AML-193 (cell line): Measurements from ENCODE around the gene FCSK.
"Not testable (repeated sequence)": the region's sequence is repeated elsewhere in the genome, so short reads cannot be mapped to it uniquely, and the experiment has no call there.

Experiments used
- DNase-seq, 2 experiments: peaks; one replicate each; lab custom pipeline; 2025; lab: John Stamatoyannopoulos, UW

FCSK gene

DNA sequence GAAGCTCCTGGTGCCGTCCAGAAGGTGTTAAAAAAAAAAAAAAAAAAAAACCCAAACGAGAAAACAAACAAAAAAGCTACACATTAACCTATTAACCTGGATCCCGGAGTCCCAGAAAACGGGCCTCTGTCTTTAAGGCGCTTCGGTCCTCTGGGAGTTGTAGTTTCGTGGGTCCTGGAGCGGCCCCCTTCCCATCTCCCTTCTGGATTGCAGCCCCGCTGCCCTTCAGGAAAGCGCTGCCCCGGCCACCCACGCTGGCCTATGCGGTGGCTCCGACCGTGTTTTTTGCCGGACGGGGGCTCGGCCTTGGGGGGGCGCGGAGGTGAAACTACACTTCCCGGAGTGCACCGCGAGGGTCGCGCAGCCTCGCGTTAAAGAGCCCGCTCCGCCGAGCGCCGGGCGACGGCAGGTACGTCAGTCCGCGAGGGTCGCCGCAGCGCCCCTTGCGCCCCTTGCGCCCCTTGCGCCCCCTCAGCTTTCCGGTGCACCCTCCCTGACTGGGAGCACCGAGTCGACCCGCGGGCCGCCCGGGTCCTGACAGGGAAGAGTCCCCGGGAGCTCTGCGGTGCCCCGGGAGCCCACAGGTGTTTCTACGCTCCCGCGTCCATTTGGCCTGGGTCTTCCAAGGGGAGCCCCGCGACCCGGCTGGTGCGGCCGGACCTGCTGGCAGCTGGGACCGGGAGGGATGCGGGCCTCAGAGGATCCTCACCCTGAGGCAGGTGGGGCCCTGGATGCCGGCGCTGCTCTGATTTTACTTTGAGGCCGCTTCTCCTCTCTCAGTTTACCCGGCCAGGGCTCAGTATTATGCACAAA is at the start of gene FCSK:
TSS of gene FCSK (plus strand) at position 374 of the 813 bp plus-strand sequence. CDS start 8,596 bp downstream, outside the sequence.
- DNase-seq, result peak; percentile 34 to 42

DNA sequence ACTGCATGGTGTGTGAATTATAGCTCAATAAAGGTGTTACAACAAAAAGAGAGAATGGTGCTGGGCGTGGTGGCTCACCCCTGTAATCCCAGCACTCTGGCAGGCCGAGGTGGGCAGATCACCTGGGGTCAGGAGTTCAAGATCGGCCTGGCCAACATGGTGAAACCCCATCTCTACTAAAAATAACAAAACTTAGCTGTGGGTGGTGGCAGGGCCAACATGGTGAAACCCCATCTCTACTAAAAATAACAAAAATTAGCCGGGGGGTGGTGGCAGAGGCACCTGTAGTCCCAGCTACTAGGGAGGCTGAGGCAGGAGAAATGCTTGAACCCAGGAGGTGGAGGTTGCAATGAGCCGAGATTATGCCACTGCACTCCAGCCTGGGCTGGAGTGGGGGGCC is 48.3 kb upstream of the FCSK start:
- DNase-seq, result not testable (repeated sequence)

DNA sequence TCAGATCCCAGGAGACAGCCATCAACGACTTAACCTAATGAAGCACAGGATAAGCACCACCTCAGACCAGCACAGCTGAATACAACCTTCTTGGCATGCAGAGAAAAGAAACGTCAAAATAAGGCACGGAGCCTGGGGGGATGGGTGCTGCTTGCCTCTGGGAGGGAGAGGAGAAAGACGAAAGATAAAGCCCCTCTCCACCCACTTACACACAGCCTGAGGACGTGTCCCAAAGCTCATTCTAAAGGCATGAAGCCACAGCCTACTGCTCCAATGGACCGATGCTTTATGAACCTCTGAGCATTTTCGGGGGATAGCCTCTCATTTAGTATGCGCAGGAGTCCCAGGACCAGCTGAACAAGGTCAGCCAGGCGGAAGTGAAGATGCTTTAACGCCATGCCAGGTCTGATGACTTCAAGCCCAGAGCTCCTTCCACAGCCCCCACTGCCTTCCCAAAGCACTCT is 46.6 kb upstream of the FCSK start:
- DNase-seq, result no peak

DNA sequence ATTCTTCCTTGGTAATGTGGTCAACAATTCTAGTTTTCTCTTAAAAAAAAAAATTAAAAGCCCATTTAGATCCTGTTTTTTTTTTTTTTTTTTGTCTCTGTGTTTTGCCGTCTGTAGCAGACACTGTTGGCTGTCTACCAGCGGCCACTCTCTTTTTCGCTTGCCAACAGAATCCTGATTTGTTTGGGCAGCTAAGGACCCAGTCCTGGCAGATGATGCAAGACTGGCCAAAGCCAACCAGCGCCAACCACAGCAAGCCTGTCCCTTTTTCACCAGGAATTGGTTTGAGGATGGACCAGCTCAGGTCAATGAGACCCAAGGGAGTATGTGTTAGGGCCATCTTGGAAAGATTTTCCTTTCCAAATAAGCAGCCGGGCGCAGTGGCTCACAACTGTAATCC is 43.7 kb upstream of the FCSK start:
- no peak for DNase-seq

DNA sequence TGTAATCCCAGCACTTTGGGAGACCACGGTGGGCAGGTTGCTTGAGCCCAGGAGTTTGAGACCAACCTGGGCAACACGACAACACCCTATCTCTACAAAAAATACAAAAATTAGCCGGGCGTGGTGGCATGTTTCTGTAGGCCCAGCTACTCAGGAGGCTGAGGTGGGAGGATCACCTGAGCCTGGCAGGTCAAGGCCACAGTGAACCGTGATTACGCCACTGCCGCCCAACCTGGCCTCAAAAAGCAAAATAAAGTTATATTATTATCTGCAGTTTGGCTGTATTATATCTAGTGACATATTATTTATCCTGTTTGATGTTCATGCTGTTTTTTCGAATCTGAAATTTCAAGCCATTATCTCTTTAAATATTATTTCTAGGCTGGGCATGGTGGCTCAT is 42.0 kb upstream of the FCSK start:
- DNase-seq, result no peak

DNA sequence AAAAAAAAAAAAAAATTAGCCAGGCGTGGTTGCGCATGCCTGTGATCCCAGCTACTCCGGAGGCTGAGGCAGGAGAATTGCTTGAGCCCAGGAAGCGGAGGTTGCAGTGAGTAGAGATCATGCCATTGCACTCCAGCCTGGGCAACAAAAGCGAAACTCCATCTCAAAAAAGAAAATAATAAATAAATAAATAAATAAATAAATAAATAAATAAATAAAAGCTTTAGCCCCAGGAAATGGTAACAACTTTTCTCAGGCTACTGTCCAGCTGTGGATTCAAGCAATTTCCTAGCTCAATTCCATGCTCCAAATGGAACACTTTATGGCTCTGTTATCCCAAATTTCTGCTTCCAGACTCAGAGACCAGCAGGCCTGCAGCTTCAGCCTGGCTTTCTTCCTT is 40.8 kb upstream of the FCSK start:
- not testable (repeated sequence) for DNase-seq

DNA sequence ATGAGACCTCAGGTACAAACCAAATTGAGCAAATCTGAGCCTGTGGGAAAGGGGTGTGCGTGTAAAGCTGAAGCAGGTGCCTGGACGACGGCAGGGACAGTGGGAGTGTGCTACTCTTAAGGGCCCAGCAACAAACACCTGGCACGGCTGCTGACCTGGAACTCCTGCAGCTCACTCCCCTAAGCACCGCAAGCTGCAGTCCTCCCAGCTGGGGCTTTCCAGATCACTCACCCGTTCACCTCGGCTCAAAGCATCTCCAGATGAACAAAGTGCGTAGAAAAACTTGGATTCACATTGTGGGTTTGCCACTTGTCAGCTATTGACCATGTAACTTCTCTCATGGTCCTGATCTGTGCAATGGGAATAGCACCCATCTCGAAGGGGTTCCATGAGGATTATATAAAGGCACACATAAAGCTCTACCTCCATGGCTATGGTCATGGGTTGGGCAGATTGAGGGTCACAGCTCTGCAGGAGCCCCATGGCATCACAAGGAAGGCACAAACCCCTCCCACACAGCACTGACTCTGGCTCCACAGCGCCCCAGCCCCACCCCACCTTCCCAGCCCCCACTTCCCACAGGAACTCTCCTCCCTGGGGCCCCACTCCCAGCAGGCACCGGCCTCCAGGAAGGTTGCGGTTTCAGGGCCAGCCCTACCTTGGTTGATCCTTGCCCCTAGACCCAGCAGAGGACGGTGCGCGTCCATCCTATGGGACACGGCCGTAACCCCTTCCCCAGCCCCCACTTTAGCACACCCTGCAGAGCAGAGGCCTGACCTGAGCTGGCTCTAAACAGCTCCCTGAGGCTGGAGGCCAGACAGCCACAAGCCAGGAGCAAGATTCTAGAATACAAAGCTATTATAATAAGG is 37.4 kb upstream of the FCSK start:
- DNase-seq, result no peak

DNA sequence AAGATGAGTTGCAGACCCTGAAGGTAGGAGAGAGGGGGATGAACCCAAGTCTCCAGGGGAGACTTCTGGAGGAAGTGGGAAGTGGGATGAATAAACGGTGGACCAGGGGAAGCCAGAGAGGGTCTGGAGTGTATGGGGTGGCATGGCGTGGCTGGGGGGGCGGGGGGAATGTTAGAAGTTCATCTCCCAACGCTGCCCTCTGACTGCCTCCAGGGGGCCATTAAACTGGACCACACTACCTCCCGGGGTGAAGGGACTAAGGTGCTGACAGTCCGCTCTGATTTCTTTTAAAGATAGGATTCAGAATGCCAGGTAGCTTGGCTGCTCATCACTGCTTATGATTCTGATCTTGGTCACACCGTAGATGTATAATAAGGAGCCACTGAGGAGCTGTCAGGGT is 36.7 kb upstream of the FCSK start:
- DNase-seq, result no peak

DNA sequence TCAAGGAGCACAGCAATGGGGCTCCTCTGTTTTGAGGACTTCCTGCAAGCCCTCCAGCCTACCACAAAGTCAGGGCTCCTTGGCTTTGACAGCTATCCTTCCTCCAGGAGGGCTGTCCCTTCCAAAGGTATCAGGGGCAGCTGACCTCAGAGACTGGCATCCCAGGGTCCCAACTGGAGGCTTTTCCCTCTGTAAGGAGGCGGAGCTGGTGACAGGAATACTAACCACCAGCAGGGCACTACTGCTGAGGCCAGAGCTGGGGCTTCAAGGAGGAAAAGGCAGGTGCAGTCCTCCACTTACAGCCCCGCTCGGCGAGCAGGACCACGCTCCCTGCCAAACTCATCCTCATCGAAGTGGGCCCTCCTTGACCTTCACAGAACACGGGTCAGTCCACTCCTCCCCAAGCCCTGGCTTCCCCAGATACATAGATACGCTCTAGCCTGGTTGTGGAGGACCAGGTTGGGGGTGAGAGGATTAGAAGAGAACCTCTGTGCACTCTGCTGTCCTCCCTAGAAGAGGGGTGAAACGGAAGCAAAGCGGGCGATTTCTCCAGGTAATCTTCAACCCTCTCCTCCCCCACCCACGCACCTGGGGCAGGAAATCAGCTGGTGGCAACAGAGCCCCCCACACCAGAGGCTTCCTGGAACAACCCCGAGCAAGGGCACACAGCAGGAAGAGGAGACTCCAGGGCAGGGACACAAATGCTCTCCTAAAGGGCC is 36.0 kb upstream of the FCSK start:
- DNase-seq, result no peak

DNA sequence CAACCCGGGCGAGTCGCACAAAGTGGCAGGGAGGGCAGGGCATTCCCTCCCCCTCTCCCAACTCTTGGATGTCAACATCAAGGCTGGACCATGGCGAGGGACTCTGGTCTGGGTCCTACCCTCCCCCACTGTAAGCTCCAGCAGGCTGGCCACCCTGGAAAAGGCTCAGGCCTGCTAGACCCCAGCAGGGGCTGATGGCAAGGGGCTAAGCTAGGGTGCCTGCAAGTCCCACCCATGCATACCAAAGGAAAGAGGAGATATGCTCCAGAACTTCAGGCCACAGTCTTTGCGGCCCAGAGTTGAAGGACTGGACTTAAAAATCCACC is 35.4 kb upstream of the FCSK start:
- no peak for DNase-seq

DNA sequence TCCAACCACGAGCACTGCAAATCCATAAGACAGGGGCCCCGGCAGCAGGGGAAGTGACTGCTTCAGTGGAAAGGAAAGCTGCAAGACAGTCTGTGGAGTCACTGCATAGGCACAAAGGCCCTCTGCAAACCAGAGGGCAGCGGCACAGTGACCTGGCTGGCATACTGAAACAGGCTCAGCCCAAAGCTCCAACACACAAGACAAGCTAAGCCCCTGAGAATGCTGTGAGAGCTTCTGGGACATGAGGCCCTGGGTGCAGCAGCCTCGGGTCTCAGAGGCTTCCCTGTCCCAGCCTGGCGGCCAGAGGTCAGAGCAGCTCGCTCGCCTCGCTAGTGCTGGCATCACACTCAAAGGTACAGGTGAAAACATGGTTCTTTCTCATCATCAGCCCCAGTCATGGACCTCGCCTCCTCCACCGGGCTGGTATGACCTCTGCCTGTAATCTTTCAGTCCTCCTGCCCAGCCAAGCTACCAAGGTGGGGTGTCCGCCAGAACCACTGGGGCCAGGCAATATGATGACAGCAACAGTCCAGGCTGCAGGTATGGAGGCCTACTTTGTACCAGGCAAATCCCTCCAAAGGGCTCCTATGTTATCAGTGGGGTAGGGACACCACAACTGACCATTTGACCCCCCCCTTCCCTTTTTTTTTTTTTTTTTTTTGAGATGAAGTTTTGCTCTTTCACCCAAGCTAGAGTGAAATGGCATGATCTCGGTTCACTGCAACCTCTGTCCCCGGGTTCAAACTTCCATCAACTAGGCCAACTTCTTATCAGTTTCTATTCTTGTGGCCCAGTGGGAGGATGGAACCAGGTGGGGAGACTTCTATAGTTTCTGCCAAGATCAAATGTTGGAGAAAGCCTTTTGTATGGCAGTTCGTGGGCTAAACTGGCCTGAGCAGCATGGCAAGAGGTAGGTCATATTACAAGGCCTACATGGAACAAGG is 34.7 kb upstream of the FCSK start:
- DNase-seq, result no peak

DNA sequence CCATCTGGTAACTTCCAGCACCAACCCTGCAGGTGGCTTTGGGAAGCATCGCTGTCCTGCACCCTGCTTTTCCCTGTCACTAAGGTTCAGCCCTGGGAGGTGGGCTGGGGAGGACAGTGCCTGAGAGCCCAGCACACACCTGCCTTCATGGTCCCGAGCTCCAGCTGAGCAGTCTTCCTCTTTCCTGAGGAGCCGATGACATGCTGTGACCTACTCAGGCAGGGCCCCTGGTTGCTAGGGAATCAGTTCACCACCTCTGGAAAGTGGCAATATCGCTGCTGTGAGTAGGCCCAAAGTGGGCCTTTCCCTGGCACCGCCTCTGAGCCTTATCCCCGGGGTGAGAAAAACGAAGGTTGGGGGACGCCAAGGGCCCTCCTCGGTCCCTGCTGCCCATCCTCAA is 33.4 kb upstream of the FCSK start:
- no peak for DNase-seq

DNA sequence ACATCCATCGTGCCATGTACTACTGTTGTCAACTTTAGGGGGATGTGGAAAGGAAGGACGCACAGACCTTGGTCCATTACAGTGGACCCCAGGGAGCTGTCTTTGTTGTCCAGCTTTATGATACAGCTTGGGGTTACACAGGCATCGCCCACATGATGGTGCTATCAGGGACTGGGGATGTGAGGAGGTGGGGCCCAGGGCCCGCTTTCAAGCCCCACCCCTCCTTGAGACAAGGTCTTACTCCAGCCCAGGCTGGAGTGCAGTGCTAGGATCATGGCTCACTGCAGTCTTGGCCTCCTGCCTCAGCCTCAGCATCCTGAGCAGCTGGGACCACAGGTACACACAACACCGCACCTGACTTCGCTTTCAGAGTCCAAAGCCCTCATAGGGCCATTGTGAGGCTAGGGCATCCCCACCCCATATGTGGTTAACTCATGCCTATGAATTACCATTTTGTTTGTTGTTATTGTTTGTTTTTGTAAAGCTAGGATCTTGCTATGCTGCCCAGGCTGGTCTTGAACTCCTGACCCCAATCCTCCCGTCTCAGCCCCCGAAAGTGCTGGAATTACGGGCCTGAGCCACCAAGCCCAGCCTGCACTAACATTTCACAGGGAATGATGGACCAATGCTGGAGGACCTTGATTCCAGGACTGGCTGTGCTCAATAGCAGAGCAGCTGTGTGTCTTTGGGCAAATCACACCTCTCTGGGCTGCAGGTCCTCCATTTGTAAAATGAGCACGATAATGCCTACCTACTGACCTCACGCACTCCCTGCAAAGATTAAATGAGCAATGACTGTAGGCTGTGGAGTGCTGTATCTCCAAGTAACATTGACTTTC is 32.7 kb upstream of the FCSK start:
- no peak for DNase-seq

DNA sequence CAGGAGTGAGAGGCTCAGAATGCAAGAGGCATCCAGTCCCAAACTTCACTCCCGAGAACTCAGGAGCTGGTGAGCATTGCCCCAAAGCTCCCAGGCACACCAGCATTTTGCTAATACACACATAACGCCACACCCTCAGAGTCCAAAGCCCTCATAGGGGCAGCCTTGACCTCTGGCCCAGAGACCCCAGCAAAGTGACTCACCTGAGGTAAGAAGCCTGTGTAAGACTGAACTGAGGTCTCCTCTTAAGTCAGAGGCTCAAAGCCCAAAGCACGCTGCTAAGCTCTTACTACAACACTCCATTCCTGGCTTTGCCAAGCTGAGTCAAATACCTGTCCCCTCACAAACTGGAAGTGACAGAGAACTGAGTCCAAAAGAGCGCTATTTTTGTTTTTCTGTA is 31.9 kb upstream of the FCSK start:
- no peak for DNase-seq

DNA sequence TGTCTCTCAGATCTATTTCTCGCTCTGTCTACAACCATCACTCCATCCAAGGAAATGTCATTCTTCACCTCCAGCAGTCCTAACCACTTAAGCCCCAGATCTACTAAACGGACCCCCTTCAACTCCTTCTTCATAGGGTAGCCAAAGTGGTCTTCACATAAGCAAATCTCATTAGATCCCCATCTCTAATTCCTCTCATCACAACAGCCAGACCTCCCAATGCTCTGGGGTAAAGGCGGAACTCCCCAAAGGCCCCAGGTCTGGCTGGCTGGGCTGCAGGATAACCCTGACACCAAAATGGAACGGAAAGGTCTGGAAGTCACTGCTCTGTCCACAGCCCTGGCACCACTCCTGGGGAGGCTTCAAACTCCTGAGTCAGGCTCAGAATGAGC is 26.6 kb upstream of the FCSK start:
- no peak for DNase-seq

DNA sequence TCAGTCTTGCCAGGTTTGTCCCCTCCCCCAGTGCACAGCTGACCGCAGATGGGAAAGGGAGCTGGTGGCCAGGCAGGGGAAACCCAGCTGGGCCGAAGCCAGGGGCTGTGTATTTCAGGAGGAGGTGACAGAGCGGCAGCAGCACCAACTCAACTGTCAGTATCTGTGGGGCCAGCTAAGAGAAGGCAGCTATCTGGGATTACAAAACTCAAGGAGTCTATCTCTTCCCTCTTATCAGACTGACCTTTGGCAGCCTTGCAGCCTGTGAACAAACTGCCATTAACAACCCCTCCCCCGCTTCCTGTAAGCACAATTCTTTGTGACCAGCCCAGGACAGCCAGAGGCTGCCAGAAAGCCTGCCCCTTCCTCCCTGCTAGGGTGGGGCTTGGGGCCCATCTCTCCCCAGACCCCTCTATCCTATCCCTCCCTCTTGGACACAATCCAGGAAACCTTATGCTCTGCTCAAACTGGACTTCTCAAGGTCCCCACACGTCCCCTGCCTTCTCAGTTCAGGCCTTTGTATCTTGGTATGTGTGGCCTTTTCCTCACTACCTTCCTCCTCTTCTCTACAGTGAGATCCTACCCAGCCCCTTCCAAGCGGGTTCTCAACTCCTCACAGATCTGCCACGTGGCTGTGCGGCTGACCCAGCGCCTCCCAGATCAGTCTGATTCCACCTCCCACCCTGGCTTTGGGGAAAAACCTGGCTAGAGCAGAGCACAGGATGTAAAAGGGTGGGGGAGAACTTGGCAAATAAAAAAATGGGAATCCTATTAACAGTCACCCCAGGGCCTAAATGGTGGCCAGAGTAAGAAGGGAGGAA is 26.0 kb upstream of the FCSK start:
- peak; percentile 88 to 92 for DNase-seq

DNA sequence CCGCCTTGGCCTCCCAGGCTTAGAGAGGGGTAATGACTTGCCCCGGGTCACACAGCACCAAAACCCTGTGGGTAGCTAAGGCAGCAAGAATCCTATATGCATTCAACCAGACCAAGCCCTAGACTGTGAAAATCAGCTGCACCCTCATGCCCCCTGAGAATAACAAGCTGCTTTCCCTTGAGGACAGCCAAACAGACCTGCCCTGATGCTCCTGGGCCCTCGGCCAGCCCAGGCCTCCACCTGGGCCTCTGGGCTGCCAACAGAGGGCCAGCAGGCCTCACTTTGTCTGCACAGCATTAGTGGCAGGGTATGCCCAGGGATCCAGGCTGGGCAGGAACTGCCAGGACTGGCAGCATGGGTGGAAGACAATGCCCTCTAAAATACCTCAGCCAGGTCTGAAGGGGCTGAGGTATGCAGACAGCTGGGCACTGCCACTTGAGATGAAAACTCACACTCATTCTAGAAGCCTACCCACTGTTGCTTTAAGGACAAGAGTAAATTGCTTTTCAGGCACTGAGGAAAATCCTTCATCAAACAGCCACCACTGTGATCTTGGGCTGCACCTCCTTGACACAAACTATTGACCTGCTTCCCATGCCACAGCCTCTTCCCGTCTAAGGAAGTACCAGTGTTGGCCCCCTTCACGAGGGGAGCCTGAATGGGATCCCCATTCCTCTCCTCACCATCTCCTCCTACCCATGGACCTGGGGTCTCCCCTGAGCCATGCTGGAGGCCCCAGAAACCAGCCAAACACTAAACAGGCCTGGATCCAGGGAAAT is 24.3 kb upstream of the FCSK start:
- DNase-seq, result no peak

DNA sequence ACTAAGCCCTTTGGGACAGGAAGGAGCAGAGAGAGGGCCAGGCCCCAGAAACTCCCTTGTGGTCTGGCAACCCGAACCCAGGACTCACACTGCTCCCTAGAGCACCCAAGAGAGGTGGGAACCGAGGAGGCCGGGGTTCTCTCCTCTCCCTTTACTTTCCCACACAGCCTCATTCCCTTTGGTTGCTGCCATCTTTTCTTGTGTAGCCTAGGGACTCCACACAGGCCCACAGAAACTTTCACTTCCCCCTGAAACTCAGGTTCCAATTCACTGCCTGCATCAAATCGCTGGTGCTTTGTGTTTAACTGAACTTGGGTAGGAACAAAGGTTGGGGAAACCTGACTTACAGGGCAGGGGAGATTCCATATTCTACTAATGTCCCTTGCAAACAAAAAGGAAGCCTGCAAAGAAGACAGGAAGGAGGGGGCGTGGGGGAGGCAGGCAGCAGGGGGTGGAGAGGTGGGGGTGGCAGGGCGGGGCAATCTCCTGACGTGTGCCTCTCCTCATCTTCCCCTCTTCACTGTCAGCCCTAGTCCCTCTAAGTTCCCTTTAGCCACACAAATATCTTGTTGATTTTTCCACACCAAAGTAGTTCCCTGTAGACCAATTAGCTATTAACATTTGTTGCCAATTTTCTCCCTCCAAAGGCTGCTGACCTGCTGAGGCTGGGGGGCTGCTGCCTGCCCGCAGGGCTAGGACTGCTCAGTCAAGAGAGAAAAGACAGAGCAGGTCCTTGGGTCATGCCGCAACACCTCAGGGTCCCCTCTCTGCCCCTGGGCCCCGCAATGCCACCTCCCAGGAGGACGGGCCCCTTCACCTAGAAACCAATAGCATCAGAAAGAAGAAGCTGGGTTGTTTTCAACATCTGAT is 23.5 kb upstream of the FCSK start:
- DNase-seq, result peak; percentile 65 to 72
